GM20000 (cell line): ENCODE results near the gene SSC4D.

Source experiments
- DNase-seq: peaks from one replicate; pipeline ENCODE4 v3.0.0; 2012; ENCODE audit warnings: low spot score
- CTCF ChIP-seq: IDR thresholded peaks from 2 replicates; pipeline ENCODE4 v1.5.1; 2012; ENCODE audit warnings: mild to moderate bottlenecking, control low read depth; ENCODE audit errors: extremely low read depth, missing control alignments

Gene SSC4D

DNA sequence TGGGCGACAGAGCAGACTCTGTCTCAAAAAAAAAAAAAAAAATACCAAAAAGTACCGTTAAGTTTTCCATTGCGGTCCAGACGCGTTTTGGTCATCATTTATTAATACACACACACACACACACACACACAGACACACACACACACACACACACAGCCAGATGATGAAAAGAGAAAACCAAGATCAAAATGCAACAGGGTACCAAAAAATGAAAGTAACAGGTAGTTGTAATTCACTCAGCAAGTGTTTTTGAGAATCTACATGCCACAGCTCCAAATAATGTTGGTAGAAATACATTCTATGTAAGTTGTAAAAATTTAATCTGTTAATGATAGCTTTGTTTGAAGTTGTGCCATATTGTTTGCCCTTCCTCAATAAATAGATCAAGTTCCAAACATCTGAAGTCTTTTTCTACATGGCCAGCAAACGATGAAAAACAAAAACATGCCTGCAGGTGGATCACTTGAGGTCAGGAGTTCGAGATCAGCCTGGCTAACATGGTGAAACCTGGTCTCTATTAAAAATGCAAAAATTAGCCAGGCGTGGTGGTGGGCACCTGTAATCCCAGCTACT lies 60.1 kb downstream of the SSC4D start:
- DNase-seq = no peak
- no peak for TF ChIP-seq CTCF

DNA sequence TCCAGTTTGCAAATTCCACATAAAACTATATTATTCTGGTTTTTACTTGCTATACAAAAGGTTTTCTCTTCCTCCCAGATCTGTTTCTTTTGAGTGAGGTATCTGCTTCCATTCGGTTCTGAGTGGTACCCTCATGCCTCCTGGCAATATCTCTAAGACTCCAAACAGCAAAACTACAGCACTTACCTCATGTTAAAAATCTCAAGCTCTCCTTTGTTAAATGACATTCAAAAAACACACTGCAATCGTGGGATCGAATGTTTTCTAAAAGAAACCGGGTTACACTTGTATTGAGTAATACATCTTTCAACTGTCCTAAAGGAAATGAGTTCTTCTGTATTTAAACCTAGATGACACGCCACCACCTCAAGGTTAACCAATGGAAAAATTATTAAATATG lies 61.8 kb downstream of the SSC4D start:
- no peak for TF ChIP-seq CTCF

GRCh38 chr7:76346778-76347177 lies 62.7 kb downstream of the SSC4D start:
- TF ChIP-seq CTCF = no peak
- no peak for DNase-seq

More for the DNA sequence above, 61.8 kb downstream of the SSC4D start:
- no peak for DNase-seq

- no peak for TF ChIP-seq CTCF
- DNase-seq = no peak
These were observed 63.4 kb downstream of the SSC4D start for GRCh38 chr7:76346097-76346496.

DNA sequence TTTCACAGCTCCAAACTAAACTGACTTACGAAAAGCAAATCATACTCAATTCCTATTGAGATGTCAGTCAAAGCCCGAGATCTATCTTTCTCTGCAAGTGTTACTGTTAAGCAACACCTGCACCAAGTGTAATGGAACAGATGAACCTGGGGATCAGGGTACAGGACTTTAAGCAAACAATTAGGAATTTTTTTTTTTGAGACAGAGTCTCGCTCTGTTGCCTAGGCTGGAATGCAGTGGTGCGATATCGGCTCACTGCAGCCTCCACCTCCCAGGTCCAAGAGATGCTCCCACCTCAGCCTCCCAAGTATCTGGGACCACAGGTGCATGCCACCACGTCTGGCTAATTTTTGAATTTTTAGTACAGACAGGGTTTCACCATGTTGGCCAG lies 65.6 kb downstream of the SSC4D start:
- no peak for DNase-seq
- no peak for TF ChIP-seq CTCF

GRCh38 chr7:76343294-76343930 lies 66.1 kb downstream of the SSC4D start:
- no peak for DNase-seq
- TF ChIP-seq CTCF = no peak

- no peak for DNase-seq
- no peak for TF ChIP-seq CTCF
These were observed 67.3 kb downstream of the SSC4D start for GRCh38 chr7:76342222-76342621.
